ENCODE data around the gene ZFP57. TPM values are rescaled to one million over a fixed set of nuclear protein-coding genes. Genes with fewer than 3 reads are reported as not detected.

Gene ZFP57
- total and polyA plus RNA-seq, 7 donors: 0.03 TPM; not detected in 6

DNA sequence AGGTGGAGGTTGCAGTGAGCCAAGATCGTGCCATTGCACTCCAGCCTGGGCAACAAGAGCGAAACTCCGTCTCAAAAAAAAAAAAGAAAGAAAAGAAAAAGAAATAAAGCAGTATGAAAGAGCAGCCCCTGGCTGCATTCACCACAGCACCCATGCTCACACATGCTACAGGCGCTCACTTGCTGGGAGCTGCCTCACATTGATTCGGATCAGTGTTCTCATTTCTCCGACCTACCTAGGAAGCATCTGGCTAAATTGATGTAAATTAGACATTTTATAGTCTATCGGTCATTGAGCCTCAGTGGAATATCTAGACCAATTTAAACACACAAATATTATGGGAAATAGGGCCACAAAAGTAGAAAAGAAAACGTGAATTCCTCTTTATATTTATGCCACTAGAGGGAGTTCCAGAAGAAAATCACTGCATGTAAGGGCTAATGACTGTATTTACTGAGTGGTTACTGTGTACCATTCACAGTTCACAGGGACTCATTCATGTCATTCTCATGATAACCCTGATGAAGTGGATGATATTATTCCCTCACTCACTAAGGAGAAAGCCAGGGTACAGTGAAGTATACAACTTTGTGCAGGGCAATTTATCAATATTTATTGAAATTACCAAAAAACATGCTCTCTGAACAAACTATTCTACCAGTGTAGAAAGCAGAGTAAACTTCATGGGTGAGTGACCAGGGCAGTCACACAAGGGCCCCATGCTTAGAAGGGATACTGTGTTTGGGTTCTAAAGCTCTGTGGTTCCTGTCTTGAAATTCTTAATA, 29.3 kb downstream of the ZFP57 start:
- Histone ChIP-seq H3K9me3 (no peaks in the 10 kb centered on the region), H3K4me3 (no peak overlapping the region), H3K27me3 (no peaks in the 10 kb centered on the region), H3K27ac (no peak overlapping the region), H3K36me3 (no peaks in the 10 kb centered on the region), H3K4me1 (peaks cover 0 to 13% (median 8%) of the 10 kb centered on the region in 4 donors)
- TF ChIP-seq, protein P1, sequence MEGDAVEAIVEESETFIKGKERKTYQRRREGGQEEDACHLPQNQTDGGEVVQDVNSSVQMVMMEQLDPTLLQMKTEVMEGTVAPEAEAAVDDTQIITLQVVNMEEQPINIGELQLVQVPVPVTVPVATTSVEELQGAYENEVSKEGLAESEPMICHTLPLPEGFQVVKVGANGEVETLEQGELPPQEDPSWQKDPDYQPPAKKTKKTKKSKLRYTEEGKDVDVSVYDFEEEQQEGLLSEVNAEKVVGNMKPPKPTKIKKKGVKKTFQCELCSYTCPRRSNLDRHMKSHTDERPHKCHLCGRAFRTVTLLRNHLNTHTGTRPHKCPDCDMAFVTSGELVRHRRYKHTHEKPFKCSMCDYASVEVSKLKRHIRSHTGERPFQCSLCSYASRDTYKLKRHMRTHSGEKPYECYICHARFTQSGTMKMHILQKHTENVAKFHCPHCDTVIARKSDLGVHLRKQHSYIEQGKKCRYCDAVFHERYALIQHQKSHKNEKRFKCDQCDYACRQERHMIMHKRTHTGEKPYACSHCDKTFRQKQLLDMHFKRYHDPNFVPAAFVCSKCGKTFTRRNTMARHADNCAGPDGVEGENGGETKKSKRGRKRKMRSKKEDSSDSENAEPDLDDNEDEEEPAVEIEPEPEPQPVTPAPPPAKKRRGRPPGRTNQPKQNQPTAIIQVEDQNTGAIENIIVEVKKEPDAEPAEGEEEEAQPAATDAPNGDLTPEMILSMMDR (IDR thresholded peaks at IDR 0.05): peak in 3 of 4 experiments; percentile 42 to 55 (median 51)
- TF ChIP-seq EP300 (IDR thresholded peaks at IDR 0.05): no peak
- DNase-seq: no peak
- intact Hi-C loops (cut with DNase I): loop anchor here (2.0 to 5.0 kb wide), 2 partner anchors 19 to 101 kb away; partner anchors contain the start of gene GABBR1
- WGBS, 2 donors: 64 to 73% methylated on average over 8 of the region's 8 CpGs

DNA sequence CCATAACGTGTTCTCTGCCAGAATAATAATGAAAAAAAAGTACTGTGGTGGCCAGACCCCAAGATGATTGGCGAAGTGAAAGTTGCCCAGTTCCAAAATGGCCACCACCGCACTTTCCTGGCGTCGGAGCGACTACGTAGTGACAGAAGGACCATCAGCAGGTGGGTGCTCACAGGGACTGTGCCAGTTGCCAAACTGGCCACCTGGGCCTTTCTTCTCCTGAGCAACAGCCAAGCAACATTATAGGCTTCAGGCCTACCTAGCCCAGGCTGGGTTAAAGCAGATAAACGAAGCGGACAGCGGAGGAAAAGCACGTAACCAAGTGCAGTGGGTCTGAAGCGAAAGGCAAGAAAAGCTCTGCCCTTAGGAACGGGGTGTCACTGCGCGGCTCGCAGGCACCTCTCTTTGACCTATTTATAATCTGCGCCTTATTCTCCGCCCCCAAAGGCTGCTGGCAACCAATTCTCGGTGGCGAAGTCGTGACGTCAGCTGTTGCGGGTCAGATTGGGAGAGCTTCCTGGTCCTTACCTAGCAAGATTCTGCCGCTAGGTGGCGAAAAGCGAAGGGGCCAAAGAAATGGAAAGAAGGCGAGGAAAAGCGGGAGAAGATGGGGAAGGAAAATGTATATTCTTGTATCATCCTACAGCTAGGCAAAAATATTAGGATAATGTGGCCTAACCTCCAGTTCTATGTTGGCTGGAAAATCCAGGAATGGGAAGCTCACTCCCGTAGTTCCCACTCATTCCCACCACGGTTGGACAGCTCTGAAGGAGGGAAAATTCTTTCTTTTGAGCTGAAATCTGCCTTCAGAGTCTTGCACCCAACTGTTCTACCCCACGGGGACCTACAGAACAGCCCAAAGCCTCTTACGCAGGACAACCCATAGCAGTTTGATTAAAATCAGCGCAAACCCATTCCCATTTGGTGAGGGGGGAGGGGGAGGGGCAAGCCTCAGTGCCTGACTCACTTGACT, 31.0 kb downstream of the ZFP57 start:
- Histone ChIP-seq H3K27me3 (no peaks in the 10 kb centered on the region), H3K9me3 (no peaks in the 10 kb centered on the region), H3K36me3 (no peaks in the 10 kb centered on the region), H3K27ac (peak overlapping the region; percentile 90 to 94 (median 92)), H3K4me3 (peak overlapping the region; percentile 39 to 60 (median 58)), H3K4me1 (peaks cover 0 to 9% (median 4%) of the 10 kb centered on the region in 4 donors)
- TF ChIP-seq POLR2A (IDR thresholded peaks at IDR 0.05) (peak; percentile 37 to 59), POLR2AphosphoS5 (IDR thresholded peaks at IDR 0.05) (peak; percentile 85 to 97 (median 88)), EP300 (IDR thresholded peaks at IDR 0.05) (peak in 2 of 4 donors; percentile 11 to 22)
- TF ChIP-seq, protein P1 (IDR thresholded peaks at IDR 0.05): peak; percentile 83 to 95 (median 88)
- intact Hi-C loops (cut with DNase I): loop anchor here (2.0 to 5.0 kb wide), 2 partner anchors 17 to 102 kb away; partner anchors contain the start of gene GABBR1
- WGBS, 2 donors: 5% methylated on average over 33 of the region's 33 CpGs
- peak; percentile 99 for DNase-seq

DNA sequence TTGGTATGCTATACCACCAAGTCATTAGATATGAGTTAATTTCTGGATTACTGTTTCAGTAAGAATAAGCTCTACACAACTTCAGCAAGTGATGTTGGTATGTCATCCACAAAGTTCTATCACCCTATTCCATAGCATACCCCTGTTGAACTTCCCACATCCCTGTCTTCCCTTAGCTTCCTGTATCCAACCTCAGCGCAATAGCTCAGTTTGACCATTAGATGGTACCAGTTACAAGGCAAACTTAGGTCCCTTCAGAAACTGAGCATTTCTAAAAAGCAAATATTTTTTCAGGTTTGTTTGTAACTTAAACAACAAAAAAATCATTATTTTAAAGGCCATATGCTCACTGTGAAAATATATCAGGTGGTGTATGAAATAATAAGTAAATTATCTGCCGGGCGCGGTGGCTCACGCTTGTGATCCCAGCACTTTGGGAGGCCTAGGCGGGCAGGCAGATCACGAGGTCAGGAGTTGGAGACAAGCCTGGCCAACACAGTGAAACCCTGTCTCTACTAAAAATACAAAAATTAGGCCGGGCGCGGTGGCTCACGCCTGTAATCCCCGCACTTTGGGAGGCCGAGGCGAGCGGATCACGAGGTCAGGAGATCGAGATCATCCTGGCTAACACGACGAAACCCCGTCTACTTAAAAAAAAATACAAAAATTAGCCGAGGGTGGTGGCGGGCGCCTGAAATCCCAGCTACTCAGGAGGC, 32.9 kb downstream of the ZFP57 start:
- Histone ChIP-seq H3K36me3 (no peaks in the 10 kb centered on the region), H3K9me3 (no peaks in the 10 kb centered on the region), H3K27me3 (no peaks in the 10 kb centered on the region), H3K4me1 (peaks cover 0 to 9% (median 4%) of the 10 kb centered on the region in 4 donors), H3K27ac (no peak overlapping the region), H3K4me3 (no peak overlapping the region)
- 92 to 94% methylated on average over 23 of the region's 23 CpGs for WGBS, 2 donors
- DNase-seq: peak; percentile 48
- TF ChIP-seq, protein P1 (IDR thresholded peaks at IDR 0.05): peak in 2 of 4 experiments; percentile 19 to 24
- TF ChIP-seq EP300 (IDR thresholded peaks at IDR 0.05): no peak
- no peak for TF ChIP-seq POLR2AphosphoS5 (IDR thresholded peaks at IDR 0.05)
- intact Hi-C loops (cut with DNase I): no loop called here

DNA sequence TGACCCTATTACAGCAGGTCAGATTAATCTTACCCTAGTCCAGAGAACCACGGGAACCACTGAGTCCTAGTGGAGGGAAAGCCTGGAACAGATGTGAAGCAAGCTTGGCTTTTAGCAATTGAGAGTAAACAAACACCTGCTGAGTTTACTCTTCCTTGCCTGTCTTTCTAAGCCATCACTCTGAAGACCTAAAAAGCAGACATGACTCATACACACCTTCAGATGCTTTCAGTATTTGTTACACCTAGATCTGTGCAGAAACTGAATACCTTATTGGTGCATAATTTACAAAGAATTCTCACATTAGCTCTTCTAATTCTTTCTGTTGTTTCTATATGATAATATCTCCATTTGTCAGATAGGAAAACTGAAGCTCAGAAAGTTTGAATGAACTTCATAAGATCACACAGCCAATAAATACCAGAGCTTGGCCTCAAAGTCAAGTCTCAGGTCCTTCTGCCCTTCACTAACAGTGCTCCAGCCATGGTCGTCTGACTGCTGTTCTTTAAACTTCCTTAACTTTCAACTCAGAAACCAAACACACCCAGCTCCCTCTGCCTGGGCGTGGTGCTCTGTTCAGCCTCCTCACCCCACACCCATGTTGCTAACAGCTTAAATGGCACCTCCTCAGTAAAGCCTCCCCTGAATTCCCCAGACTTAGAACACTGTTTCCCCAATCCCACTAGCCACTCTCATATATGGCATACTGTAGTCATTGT, 39.4 kb downstream of the ZFP57 start:
- Histone ChIP-seq H3K9me3 (no peaks in the 10 kb centered on the region), H3K27me3 (no peaks in the 10 kb centered on the region), H3K27ac (no peak overlapping the region), H3K4me3 (no peak overlapping the region), H3K36me3 (no peaks in the 10 kb centered on the region), H3K4me1 (no peaks in the 10 kb centered on the region)
- intact Hi-C loops (cut with DNase I): no loop called here
- WGBS, 2 donors: 11 to 29% methylated on average over 3 of the region's 3 CpGs
- TF ChIP-seq, protein P1 (IDR thresholded peaks at IDR 0.05): no peak
- TF ChIP-seq POLR2A (IDR thresholded peaks at IDR 0.05) (no peak), POLR2AphosphoS5 (IDR thresholded peaks at IDR 0.05) (no peak), EP300 (IDR thresholded peaks at IDR 0.05) (no peak)
- no peak for DNase-seq
